Lung (tissue), 12 donors: ENCODE results near the gene MYL10. TPM values are rescaled to one million over a fixed set of nuclear protein-coding genes. Genes with fewer than 3 reads are reported as not detected.
"Not testable (repeated sequence)": the region's sequence is repeated elsewhere in the genome, so short reads cannot be mapped to it uniquely, and the experiment has no call there.

Source experiments
- ATAC-seq: fragments of 200-7000 bp; cut with Tn5 transposase; one replicate; pipeline ENCODE4 v1.9.1; 2020; ENCODE audit warnings: moderate number of reproducible peaks; ENCODE audit not compliant: insufficient read depth, low FRiP score
- DNase-seq, 3 donors: peaks; one replicate each; pipeline ENCODE4 v3.0.0-alpha.2; 2013 to 2017
- H3K27ac ChIP-seq, 2 donors: one replicate each; pipeline ENCODE4 v1.5.1; 2013; ENCODE audit warnings: mild to moderate bottlenecking in 2 of 2, moderate library complexity in 2 of 2, control low read depth in 1 of 2, inconsistent platforms in 1 of 2, low read depth in 1 of 2, low read length in 1 of 2
- H3K27me3 ChIP-seq, 3 donors: one replicate each; pipeline ENCODE4 v1.5.1; 2013; ENCODE audit warnings: low read length in 2 of 3; ENCODE audit not compliant: control insufficient read depth in 3 of 3, insufficient read depth in 3 of 3
- H3K36me3 ChIP-seq, 4 donors: one replicate each; pipeline ENCODE4 v1.5.1; 2013; ENCODE audit warnings: low read length in 4 of 4, mild to moderate bottlenecking in 1 of 4, moderate library complexity in 1 of 4; ENCODE audit not compliant: control insufficient read depth in 4 of 4, insufficient read depth in 4 of 4
- H3K4me1 ChIP-seq, 5 donors: one replicate each; pipeline ENCODE4 v1.5.1; 2013; ENCODE audit warnings: low read length in 5 of 5, mild to moderate bottlenecking in 2 of 5, moderate library complexity in 1 of 5; ENCODE audit not compliant: control insufficient read depth in 5 of 5, insufficient read depth in 5 of 5
- H3K4me3 ChIP-seq: one replicate; pipeline ENCODE4 v1.5.1; 2013; ENCODE audit warnings: mild to moderate bottlenecking, control low read depth, moderate library complexity
- H3K9ac ChIP-seq, 2 donors: one replicate each; pipeline ENCODE4 v1.5.1; 2013; ENCODE audit warnings: low read length in 2 of 2, control low read depth in 1 of 2; ENCODE audit not compliant: insufficient read depth in 1 of 2
- H3K9me3 ChIP-seq, 4 donors: one replicate each; pipeline ENCODE4 v1.5.1; 2013; ENCODE audit warnings: low read length in 3 of 4, mild to moderate bottlenecking in 1 of 4, moderate library complexity in 1 of 4; ENCODE audit not compliant: control insufficient read depth in 4 of 4, insufficient read depth in 3 of 4
- CTCF ChIP-seq: IDR thresholded peaks from 2 replicates; pipeline ENCODE4 v1.5.1; 2012; ENCODE audit warnings: mild to moderate bottlenecking; ENCODE audit errors: control extremely low read depth, extremely low read depth
- WGBS, 2 donors: extraction: QIAGEN DNeasy Blood & Tissue Kit; methylation state at CpG; one replicate each; pipeline ENCODE4 v1.1.7; 2013; 5-methylcytosine and 5-hydroxymethylcytosine counted together
- polyA plus RNA-seq, 2 donors: library from polyadenylated mRNA; stranded (reverse); fragments of 200-250 nt; gene quantifications; one replicate each; pipeline ENCODE4 v1.2.1, GENCODE V29; 2013
- total RNA-seq, 2 donors: library from RNA; depleted of rRNA in 1 of 2; stranded (reverse); fragments of >200 nt in 1 of 2; gene quantifications; one replicate each; pipeline ENCODE4 v1.2.1, GENCODE V29; 2014 to 2021
- donor health status: control.
- donor health status: control.
- donor health status: Bipolar disorder and iron deficiency.
- donor health status: healthy.
- donor health status: DM: yes; HTN: yes; CAD: no.

Gene MYL10
- total and polyA plus RNA-seq, 4 donors: not detected

DNA sequence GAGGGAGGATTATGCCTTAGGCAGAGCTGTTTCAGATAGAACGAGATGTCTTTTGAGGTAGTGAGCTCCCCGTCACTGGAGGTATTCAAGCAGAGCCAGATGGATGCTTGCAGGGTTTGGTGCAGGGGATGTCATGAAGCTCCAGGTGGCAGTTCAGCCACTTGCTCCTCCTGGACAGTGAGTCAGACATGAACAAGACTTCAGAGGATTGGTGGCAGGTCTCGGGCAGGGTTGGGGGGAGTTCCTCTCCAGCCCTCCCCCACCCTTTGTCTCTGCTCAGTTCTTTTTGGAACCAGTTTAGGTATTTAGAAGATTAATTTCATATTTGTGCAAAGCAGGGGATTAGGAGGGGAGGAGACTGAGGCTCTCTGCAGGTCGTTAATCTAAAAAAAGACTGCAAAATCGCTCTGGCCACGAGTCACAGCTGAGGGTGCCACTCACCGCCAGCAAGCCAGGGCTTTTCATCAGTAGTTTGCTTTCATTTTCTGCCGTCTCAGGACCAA, 21.5 kb upstream of the MYL10 start:
- no peak overlapping the region for H3K4me3 ChIP-seq
- H3K9ac ChIP-seq: no peak overlapping the region
- TF ChIP-seq CTCF: no peak
- ATAC-seq (no peak), DNase-seq (no peak)
- peaks cover 0 to 2% (median 0%) of the 10 kb centered on the region in 5 donors for H3K4me1 ChIP-seq
- H3K36me3 ChIP-seq: no peaks in the 10 kb centered on the region
- peaks cover 0 to 4% (median 0%) of the 10 kb centered on the region in 4 donors for H3K9me3 ChIP-seq
- WGBS, 2 donors: 41 to 45% methylated on average over 8 of the region's 8 CpGs
- H3K27ac ChIP-seq: no peak overlapping the region
- H3K27me3 ChIP-seq: peaks cover 0 to 2% (median 0%) of the 10 kb centered on the region in 3 donors

- not testable (repeated sequence) for DNase-seq, H3K9me3 ChIP-seq, H3K27me3 ChIP-seq
Measured at GRCh38 chr7:101647876-101648275, 18.8 kb upstream of the MYL10 start.

GRCh38 chr7:101645951-101646350, 16.9 kb upstream of the MYL10 start:
- H3K27ac ChIP-seq: no peak overlapping the region
- no peak overlapping the region for H3K4me3 ChIP-seq
- DNase-seq (no peak), ATAC-seq (no peak)
- H3K27me3 ChIP-seq: no peaks in the 10 kb centered on the region
- peaks cover 0 to 12% (median 5%) of the 10 kb centered on the region in 5 donors for H3K4me1 ChIP-seq
- peaks cover 0 to 4% (median 0%) of the 10 kb centered on the region in 4 donors for H3K9me3 ChIP-seq
- H3K36me3 ChIP-seq: no peaks in the 10 kb centered on the region
- WGBS, 2 donors: 78 to 81% methylated on average over 13 of the region's 13 CpGs
- TF ChIP-seq CTCF: no peak
- H3K9ac ChIP-seq: no peak overlapping the region

More at GRCh38 chr7:101647876-101648275, 18.8 kb upstream of the MYL10 start:
- H3K4me1 ChIP-seq: peaks cover 0 to 12% (median 5%) of the 10 kb centered on the region in 5 donors
- not testable (repeated sequence) for H3K4me3 ChIP-seq, ATAC-seq, H3K36me3 ChIP-seq, H3K9ac ChIP-seq, H3K27ac ChIP-seq
- WGBS, 2 donors: 91 to 94% methylated on average over 12 of the region's 12 CpGs

DNA sequence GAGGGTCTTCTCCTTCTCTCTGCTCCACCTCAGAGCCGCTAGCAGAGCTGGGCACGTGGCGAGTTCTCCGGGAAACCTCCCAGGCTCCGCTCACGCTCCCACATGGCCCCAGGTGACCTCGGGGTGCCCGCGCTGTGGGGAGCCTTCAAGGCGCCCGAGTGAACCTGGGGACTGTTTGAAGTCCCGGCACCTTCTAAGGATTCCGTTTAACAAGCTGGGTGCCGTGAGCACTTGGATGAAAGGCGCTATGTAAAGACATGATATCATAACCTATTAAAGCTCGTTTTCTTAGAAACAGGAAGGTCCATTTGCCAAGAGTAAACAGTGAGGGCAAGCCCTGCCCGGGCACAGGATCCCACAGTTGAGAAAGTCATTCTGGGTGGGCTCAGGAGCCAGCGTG, 15.8 kb upstream of the MYL10 start:
- Histone ChIP-seq H3K36me3 (no peaks in the 10 kb centered on the region), H3K9me3 (peaks cover 0 to 3% (median 0%) of the 10 kb centered on the region in 4 donors), H3K27ac (no peak overlapping the region), H3K4me1 (peaks cover 0 to 12% (median 3%) of the 10 kb centered on the region in 5 donors), H3K4me3 (no peak overlapping the region), H3K27me3 (no peaks in the 10 kb centered on the region), H3K9ac (no peak overlapping the region)
- ATAC-seq (no peak), DNase-seq (peak; percentile 55 to 78 (median 57))
- 37 to 58% methylated on average over 18 of the region's 18 CpGs for WGBS, 2 donors
- TF ChIP-seq CTCF: no peak

DNA sequence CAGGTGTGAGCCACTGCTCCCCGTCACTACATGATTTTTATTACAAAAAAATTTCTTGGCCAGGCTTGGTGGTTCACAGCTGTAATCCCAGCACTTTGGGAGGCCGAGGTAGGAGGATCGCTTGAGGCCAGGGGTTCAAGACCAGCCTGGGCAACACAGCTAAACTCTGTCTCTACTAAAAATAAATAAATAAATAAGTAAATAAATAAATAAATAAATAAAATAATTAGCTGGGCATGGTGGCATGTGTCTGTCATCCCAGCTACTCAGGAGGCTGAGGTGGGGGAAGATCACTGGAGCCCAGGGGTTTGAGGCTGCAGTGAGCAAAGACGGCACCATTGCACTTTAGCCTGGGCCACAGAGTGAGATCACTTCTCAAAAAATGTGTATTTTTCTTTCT, 10.0 kb upstream of the MYL10 start:
- H3K27ac ChIP-seq, H3K27me3 ChIP-seq, ATAC-seq, H3K4me3 ChIP-seq, H3K4me1 ChIP-seq, H3K9ac ChIP-seq, H3K9me3 ChIP-seq, DNase-seq, H3K36me3 ChIP-seq: not testable (repeated sequence)
- WGBS, 2 donors: 95 to 97% methylated on average over 4 of the region's 4 CpGs
